C1 segment of cervical spinal cord (tissue), 14 donors: ENCODE data around the gene GAPDH.
A peak's percentile ranks its signal among the peaks of the same experiment; 100 is the strongest.
"Not testable (repeated sequence)": the region's sequence is repeated elsewhere in the genome, so short reads cannot be mapped to it uniquely, and the experiment has no call there.

ENCODE experiments used
- DNase-seq, 14 donors: peaks; one replicate each; lab custom pipeline; 2025; lab: John Stamatoyannopoulos, UW

The GAPDH gene

DNA sequence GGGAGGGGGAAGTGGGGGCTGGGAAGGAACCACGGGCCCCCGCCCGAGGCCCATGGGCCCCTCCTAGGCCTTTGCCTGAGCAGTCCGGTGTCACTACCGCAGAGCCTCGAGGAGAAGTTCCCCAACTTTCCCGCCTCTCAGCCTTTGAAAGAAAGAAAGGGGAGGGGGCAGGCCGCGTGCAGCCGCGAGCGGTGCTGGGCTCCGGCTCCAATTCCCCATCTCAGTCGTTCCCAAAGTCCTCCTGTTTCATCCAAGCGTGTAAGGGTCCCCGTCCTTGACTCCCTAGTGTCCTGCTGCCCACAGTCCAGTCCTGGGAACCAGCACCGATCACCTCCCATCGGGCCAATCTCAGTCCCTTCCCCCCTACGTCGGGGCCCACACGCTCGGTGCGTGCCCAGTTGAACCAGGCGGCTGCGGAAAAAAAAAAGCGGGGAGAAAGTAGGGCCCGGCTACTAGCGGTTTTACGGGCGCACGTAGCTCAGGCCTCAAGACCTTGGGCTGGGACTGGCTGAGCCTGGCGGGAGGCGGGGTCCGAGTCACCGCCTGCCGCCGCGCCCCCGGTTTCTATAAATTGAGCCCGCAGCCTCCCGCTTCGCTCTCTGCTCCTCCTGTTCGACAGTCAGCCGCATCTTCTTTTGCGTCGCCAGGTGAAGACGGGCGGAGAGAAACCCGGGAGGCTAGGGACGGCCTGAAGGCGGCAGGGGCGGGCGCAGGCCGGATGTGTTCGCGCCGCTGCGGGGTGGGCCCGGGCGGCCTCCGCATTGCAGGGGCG is at the start of gene GAPDH:
GAPDH (plus strand) TSS at position 595 of the 772 bp plus-strand sequence. CDS start 316 bp downstream, outside the sequence.
- DNase-seq = peak; percentile 52 to 99 (median 94)

DNA sequence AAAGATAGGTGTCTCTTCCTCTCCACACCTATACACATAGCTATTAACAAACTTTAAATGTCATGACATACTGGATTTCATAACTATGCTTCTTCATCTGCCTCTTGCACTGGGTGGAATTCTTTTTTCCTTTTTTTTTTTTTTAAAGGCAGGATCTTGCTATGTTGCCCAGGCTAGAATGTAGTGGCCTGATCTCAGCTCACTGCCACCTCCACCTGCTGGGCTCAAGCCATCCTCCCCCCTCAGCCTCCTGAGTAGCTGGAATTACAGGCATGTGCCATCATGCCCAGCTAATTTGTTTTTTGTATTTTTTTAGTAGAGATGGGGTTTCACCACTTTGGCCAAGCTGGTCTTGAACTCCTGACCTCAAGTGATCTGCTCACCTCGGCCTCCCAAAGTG is 46.1 kb upstream of the GAPDH start:
- DNase-seq = no peak

DNA sequence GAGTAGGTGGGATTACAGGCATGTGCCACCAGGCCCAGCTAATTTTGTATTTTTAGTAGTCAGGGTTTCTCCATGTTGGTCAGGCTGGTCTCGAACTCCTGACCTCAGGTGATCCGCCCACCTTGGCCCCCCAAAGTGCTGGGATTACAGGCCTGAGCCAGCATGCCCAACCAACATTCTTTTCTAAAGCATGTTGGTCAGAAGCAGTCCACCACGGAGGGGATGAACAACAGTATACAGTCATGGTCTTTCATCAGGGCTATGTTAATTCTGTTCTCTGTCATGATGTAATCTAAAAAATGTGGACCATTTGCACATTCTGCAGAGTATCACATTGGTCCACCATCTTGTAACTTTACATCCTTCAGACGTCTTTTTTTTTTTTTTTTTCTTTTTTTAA is 44.9 kb upstream of the GAPDH start:
- DNase-seq = no peak

DNA sequence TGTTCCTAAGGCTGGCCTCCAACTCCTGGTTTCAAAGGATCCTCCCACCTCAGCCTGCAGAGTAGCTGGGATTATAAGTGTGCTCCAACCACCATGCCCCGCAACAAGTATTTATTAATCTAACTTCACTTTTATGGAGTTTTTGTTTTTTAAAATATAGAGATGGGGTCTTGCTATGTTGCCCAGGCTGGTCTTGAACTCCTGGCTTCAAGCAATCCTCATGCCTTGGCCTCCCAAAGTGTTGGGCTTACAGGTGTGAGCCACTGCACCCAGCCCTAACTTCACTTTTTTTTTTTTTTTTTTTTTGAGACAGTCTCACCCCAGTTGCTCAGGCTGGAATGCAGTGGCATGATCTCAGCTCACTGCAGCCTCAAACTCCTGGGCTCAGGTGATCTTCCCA is 43.6 kb upstream of the GAPDH start:
- DNase-seq = not testable (repeated sequence)

DNA sequence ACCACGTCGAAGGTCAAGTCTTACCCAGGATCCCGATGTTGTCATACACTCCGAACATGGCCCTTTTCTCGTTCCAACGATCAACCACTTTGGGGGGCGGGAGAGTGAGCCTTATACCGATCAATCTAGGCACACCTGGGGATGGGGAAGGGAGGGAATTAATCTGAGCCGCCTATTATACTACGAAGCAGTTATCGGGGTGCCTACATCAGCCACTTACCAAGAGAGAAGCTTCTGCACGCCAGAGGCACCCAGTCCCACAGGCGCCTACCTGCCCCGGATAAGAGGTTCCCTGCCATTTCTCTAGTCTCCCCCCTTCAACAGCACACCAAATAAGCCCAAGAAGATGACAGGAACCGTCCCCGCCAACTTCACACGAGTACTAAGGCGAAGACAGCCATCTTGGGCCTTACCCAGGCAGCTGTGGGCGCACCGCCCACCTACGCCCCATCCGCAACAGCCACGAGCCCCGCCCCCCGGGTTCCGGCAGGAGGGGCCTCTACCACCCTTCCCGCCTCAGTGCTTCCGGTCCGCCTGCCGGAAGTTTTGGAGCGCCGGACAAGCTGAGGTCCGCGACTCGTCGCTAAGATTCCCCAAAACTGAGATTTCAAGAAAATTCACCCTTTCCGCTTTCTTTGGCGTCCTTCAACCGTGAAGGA is 41.4 kb upstream of the GAPDH start, which contains the start of gene MRPL51:
MRPL51 (minus strand) TSS at position 425 of the 659 bp plus-strand sequence; CDS start at position 299, 126 bp downstream.
- DNase-seq = peak; percentile 43 to 94 (median 90)

DNA sequence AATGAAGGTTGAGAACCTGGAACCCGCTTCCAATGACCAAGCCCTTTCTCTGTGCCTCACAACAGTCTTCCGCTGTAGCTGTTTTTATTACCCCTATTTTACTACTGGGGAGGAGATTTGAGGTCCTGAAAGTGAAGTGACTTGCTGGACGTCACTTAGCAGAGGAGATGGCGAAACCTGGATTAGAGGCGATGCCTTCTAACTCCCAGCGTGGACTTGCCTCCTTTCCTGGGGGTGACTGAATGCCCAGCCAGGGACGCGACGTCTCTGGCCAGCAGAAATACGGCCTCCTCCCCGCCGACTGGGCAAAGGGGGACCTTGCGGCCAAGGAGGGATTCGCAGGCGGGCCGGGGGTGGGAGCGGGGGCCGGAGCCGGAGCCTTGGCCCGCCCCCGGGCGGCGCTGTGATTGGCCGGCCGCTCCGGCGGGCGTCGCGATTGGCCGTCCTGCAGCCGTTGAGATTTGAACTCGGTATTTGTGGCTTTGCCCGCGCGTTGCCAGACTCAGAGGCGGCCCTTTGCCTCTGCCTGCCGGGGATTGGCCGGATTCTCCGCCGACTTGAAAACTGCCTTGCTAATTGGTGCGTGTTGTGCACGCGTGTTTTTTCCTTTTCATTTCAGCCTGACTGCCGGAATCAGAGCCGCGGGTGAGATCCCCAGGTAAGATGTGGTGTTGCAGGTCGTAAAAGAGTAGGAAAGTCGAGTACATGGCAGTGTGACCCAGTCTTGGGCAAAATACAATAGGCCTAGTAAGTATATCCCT is 40.6 kb upstream of the GAPDH start, which contains the start of gene NCAPD2:
NCAPD2 (plus strand) TSS at position 606 of the 761 bp plus-strand sequence. CDS start 997 bp downstream, outside the sequence.
- peak; percentile 69 to 96 (median 92) for DNase-seq

DNA sequence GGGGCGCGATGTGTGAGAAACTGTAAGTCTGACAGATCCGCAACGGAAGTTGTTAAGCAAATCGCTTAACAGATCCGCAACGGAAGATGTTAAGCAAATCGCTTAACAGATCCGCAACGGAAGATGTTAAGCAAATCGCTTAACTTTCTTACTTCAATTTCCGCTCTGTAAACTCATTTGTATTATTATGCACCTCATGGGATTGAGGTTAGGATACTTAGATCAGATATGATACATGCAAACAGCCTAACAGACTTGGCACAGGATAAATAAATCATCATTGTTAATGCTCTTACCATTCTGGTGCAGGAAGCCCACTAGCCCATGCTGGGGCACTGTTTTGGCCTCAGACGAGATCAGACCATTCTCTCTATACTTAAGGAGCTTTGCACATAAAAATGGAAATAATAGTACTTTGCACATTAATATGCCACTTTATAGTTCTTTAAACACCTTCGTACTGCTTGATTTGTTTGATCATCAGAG is 40.0 kb upstream of the GAPDH start:
- no peak for DNase-seq

DNA sequence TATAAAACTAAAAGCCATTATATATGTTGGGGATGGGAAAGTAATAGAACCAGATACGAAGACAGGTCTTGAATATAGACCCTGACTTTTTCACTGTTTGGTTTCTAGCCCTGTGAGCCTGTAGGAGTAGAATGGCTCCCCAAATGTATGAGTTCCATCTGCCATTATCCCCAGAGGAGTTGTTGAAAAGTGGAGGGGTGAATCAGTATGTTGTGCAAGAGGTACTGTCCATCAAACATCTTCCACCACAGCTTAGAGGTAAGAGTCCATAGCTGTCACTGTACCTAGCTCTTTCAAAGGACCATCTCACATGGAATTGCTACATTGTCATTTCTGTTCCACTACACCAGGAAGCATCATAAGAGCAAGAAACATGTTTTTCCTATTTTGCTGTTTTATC is 39.3 kb upstream of the GAPDH start:
- DNase-seq = no peak

DNA sequence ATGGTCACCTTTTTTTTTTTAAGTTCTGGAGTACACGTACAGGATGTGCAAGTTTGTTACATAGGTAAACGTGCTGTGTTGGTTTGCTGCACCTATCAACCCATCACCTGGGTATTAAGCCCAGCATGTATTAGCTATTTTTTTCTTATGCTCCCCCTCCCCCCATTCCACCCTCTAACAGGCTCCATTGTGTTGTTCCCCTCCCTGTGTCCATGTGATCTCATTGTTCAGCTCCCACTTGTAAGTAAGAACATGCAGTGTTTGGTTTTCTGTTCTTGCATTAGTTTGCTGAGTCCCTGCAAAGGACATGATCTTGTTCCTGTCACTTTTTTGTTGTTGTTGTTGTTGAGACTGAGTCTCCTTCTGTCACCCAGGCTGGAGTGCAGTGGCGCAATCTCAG is 37.0 kb upstream of the GAPDH start:
- peak in 4 of 14 donors; percentile 7 to 19 (median 11) for DNase-seq

DNA sequence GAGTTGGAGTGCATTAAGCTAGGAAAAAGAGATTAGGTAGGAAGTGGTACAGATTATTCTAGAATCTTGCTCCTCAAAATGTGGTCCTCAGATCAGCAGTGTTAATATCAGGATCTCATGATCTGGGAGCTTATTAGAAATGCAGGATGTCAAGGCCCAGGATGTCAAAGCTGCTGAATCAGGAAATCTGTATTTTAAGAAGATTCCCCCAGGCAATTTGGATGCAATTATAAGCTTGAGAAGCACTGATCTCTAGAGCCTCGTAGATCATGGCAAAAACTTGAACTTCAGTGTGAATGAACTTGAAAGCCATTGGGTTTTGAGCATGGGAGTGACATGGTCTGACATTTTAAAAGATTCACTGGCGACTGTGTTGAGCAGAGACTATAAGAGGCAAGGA is 33.9 kb upstream of the GAPDH start:
- DNase-seq = no peak

DNA sequence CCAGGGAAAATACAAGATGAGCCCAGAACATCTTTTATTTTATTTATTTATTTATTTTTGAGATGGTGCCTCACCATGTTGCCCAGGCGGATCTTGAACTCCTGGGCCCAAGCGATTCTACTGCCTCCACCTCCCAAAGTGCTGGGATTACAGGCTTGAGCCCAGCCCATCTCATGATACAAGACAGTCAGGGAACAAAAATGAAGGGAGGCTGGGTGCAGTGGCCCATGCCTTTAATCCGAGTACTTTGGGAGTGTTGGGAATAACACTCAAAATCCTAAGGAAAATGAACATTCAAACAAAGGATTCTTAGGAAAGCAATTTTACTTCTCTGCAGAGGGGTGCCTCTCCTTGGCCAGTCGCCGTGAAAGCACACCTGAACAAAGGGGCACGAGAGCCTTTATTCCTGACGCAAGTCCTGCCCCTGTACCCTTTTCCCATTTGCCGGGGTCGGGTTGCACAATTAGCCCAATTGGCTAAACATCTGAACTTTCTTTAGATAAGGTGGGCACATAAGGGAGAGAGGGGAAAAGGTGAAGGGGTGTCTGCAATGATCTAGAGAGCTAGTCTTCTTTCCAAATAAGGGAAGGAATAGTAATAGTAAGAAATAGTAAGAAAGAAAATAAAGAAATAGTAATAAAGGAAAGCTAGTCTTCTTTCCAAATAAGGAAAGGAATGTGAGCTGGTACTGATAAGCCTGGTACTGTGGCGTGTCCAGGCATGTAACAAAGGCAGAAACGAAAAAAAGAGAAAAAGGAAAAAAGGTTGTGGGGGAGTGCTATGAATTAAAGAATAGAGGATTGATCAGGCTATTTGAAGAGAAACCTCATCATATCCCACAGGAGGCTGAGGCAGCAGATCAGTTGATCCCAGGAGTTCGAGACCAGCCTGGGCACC is 27.0 kb upstream of the GAPDH start:
- no peak for DNase-seq

DNA sequence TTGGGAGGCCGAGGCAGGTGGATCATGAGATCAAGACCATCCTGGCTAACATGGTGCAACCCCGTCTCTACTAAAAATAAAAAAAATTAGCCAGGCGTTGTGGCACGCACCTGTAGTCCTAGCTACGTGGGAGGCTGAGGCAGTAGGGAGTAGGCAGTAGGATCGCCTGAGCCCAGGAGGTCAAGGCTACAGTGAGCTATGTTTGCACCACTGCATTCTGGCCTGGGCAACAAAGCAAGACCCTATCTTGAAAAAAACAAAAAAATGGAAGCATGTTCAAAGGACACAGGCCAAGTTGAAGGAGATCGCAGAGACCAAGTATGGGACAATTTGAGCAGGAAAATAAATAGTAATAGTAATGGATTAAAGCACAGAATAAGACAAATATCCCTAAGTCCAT is 26.2 kb upstream of the GAPDH start:
- DNase-seq = no peak

DNA sequence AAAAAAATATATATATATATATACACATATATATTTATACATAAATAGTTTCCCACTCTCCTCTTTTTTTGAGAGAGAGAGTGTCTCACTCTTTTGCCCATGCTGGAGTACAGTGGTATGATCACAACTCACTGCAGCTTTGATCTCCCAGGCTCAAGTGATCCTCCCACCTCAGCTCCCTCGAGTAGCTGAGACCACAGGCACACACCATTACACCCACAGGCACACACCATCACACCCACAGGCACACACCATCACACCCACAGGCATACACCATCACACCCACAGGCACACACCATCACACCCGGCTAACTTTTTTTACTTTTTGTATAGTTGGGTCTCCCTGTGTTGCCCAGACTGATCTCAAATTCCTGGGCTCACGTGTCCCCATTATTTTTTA is 14.1 kb upstream of the GAPDH start:
- DNase-seq = no peak

DNA sequence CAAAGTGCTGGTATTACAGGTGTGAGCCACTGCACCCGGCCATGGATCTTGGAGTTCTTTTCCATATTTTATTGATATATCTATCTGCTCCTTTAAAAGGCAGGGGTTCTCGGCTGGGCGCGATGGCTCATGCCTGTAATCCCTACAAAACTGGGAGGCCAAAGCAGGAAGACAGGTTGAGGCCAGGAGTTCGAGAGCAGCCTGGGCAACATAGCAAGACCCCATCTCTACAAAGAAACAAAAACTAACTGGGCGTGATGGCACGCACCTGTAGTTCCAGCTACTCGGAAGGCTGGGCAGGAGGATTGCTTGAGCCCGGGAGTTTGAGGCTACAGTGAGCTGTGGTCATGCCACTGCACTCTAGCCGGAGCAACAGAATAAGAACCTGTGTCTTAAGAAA is 12.1 kb upstream of the GAPDH start:
- DNase-seq = no peak

DNA sequence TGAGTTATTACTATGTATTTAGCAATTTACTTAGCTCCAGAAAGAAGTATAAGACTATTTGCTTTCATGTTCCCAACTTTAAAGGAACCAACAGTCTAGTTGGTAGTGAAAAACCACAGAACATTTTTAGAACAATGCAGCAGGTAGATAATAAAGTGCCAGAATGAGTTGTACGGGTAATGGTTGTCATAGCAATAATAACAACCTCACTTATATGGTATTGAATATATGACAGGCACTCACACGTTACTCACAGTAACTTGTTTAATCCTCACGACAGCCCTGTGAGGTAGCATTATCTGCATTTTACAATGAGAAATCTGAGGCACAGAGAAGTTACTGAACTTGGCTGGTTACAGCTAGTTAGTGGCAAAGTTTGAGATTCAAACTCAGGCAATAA is 10.6 kb upstream of the GAPDH start:
- no peak for DNase-seq

DNA sequence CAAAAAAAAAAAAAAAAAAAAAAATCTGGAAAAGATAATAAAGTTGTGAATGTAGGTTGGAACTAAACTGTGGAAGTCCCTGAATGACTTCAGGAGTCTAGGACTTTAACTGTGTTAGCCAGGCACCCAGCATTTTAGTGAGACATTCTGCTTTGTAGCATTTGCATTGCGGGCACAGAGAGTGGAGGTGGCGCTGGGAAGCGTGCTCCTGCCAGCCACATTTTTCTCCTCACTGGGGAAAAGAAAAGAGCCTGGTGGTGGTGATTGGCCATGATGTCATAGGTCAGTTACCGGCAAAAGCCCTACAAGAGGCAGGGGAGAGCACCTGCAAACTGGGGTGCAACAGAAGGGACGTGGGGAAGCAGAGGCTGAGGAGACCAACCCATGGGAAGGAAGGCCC is 9.7 kb upstream of the GAPDH start:
- peak in 1 of 14 donors; percentile 46 for DNase-seq

DNA sequence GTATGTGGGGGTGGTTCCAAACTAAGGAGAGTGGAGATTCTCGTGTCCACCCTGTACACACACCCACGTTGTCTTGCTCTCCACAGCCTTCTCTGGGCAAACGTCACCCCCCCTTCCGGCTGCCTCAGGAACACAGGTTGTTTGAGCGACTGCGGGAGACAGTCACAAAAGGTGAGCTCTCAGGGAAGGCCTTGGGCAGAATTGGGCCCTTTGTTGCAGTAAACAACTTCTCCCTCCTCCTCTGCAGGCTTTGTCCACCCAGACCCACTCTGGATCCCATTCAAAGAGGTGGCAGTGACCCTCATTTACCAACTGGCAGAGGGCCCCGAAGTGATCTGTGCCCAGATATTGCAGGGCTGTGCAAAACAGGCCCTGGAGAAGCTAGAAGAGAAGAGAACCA is 8.1 kb upstream of the GAPDH start:
- DNase-seq = no peak

DNA sequence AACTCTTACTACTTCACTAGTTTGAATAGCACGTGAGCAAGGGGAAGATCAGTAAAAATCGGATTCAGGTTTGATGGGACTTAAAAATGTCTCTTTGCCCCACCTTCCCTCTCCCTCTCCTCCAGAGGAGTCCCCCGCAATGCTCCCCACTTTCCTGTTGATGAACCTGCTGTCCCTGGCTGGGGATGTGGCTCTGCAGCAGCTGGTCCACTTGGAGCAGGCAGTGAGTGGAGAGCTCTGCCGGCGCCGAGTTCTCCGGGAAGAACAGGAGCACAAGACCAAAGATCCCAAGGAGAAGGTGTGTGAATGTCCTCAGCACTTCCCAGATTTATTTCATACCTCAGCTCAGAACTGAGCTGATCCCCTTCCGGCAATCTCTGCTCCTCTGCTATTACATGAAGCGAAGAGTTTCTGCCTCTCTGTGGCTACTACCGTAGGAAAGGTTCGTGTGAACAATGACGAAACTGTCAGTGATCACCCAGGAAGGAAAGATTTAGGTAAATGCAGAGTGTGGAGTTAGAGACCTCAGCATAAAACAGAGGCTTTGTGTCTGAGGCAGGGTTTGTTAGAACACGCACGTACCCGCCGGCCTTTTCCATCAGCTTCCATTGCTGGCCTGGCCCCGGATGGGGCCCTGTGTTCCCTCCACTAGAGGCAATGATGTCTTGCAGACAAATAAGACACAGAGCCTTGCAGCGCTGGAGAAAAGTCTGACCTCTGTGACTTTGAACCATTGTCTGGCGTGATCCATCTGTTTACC is 7.4 kb upstream of the GAPDH start:
- DNase-seq = no peak

DNA sequence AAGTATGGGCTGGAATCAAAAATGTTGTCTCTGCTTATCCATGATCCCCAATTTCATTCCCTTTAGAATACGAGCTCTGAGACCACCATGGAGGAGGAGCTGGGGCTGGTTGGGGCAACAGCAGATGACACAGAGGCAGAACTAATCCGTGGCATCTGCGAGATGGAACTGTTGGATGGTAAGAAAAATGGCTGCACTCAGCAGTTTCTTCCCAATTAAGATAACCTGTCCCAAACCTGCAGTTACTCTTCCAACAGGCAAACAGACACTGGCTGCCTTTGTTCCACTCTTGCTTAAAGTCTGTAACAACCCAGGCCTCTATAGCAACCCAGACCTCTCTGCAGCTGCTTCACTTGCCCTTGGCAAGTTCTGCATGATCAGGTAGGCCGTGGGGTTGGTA is 6.6 kb upstream of the GAPDH start:
- DNase-seq = no peak

DNA sequence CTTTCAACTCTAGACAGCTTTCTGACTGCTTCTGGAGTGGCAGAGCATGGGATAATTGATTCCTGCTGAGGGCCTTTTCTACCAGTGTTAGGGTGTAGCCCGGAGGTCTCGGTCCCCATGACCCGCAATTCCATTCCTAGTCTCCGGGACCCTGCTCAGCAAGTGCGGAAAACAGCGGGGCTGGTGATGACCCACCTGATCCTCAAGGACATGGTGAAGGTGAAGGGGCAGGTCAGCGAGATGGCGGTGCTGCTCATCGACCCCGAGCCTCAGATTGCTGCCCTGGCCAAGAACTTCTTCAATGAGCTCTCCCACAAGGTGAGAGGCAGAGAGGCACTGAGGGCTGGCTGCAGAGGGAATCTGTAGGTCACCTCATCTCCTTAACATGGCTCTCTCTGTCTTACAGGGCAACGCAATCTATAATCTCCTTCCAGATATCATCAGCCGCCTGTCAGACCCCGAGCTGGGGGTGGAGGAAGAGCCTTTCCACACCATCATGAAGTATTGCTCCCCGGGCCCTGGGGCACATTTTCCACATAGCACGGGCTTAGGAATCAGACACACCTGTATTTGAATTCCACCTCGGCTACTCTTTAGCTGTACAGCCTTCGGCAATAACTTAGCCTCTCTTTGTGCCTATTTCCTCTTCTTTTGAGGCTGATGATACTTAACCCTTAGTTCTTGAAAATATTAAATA is 5.6 kb upstream of the GAPDH start:
- no peak for DNase-seq
